ENCODE results near the gene SEMA4B. TPM values are rescaled to one million over a fixed set of nuclear protein-coding genes. Genes with fewer than 3 reads are reported as not detected.

The SEMA4B gene
- 10 to 100 TPM; 18.7 to 44.9 (median 41.9) TPM for total RNA-seq

DNA sequence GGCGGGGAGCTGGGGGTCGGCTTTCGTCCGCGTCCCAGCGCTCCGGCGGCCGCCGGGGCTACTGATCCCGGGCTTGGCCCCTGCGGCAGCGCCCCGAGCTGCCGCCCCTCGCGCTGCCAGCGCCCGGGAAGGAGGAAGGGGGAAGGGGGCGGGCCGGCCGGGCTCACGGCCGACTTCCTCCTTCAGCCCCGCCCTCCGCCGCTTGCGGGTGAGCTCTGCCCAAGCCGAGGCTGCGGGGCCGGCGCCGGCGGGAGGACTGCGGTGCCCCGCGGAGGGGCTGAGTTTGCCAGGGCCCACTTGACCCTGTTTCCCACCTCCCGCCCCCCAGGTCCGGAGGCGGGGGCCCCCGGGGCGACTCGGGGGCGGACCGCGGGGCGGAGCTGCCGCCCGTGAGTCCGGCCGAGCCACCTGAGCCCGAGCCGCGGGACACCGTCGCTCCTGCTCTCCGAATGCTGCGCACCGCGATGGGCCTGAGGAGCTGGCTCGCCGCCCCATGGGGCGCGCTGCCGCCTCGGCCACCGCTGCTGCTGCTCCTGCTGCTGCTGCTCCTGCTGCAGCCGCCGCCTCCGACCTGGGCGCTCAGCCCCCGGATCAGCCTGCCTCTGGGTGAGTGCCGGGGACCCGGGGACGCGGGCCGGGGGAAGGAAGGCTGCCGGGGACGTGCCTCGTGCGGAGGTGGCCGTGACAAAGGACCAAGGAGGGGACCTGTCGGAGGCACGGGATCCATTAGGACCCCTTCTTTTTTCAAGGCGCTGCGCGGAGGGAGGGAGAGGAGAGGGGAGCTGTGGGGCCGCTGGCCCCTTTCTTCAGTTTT is at the start of gene SEMA4B:
TSS of gene SEMA4B (plus strand) at position 201 of the 814 bp plus-strand sequence. CDS start at position 450, 249 bp downstream.
- Histone ChIP-seq H3K36me3 (peaks cover 0 to 12% of the 10 kb centered on the region in 2 donors), H3K4me3 (peak within 1 kb of the TSS; percentile 84 to 92), H3K4me1 (peaks cover 0 to 82% (median 16%) of the 10 kb centered on the region in 3 donors), H3K9me3 (no peaks in the 10 kb centered on the region), H3K27me3 (no peaks in the 10 kb centered on the region), H3K27ac (peak within 1 kb of the TSS; percentile 49 to 92 (median 86))
- peak; percentile 82 for ATAC-seq
- TF ChIP-seq POLR2AphosphoS5 (IDR thresholded peaks at IDR 0.05) (no peak), CTCF (IDR thresholded peaks at IDR 0.05) (peak in 1 of 4 experiments; percentile 29), POLR2A (IDR thresholded peaks at IDR 0.05) (peak; percentile 46 to 50), EP300 (IDR thresholded peaks at IDR 0.05) (no peak)
- WGBS, 2 donors (ENCODE audit: low coverage in 1 of 2), result no CpG with 5 or more reads among the region's 88 CpGs

DNA sequence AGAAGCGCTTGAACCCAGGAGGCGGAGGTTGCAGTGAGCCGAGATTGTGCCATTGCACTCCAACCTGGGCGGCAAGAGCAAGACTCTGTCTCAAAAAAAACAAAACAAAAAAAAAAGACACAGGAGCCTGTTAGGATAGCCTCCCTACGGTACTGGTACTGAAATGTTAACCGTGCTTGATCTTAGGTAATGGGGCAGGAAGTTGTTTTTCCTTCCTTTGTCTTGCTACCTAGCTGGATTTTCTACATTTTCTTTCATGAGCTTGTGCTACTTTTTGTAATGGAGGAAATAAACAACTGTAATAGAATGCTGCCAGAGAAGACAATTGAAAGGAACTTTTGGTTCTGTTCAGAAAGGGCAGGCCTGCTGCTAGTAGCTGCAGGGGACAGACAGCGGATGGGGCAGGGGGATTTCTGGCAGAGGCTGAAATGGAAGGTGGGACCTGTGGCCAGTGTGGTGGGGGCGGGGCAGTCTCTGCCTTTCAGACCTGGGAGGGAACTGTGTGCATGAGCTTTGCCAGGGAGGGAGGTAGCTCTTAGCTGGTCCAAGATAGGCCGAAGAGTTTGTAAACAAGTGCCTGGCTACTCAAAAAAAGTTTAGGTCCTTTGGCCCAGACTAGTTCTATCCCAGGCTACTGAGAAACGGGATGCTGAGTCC is 49.0 kb upstream of the SEMA4B start:
- peak overlapping the region in 3 of 4 donors; percentile 11 to 71 (median 48) for H3K27ac ChIP-seq
- H3K9me3 ChIP-seq, result no peaks in the 10 kb centered on the region
- TF ChIP-seq POLR2AphosphoS5 (IDR thresholded peaks at IDR 0.05) (no peak), CTCF (IDR thresholded peaks at IDR 0.05) (no peak), POLR2A (IDR thresholded peaks at IDR 0.05) (no peak), EP300 (IDR thresholded peaks at IDR 0.05) (no peak)
- peaks cover 0 to 57% (median 5%) of the 10 kb centered on the region in 3 donors for H3K4me1 ChIP-seq
- no peak overlapping the region for H3K4me3 ChIP-seq
- no peaks in the 10 kb centered on the region for H3K36me3 ChIP-seq
- no peaks in the 10 kb centered on the region for H3K27me3 ChIP-seq
- no peak for ATAC-seq
- WGBS, 2 donors (ENCODE audit: low coverage in 1 of 2), result 59 to 62% methylated on average over 3 to 6 of the region's 10 CpGs

GRCh38 chr15:90153658-90154057 is 47.5 kb upstream of the SEMA4B start:
- Histone ChIP-seq H3K4me3 (no peak overlapping the region), H3K36me3 (no peaks in the 10 kb centered on the region), H3K27ac (peak overlapping the region in 2 of 4 donors; percentile 27 to 71), H3K4me1 (peaks cover 0 to 65% (median 12%) of the 10 kb centered on the region in 3 donors), H3K9me3 (no peaks in the 10 kb centered on the region), H3K27me3 (no peaks in the 10 kb centered on the region)
- TF ChIP-seq POLR2AphosphoS5 (IDR thresholded peaks at IDR 0.05), result no peak
- TF ChIP-seq EP300 (IDR thresholded peaks at IDR 0.05), result no peak
- TF ChIP-seq CTCF (IDR thresholded peaks at IDR 0.05), result no peak
- TF ChIP-seq POLR2A (IDR thresholded peaks at IDR 0.05), result no peak
- no peak for ATAC-seq
- WGBS, 2 donors (ENCODE audit: low coverage in 1 of 2), result 69 to 96% methylated on average over 4 of the region's 6 CpGs

GRCh38 chr15:90154246-90154645 is 46.9 kb upstream of the SEMA4B start:
- H3K36me3 ChIP-seq, result no peaks in the 10 kb centered on the region
- WGBS, 2 donors (ENCODE audit: low coverage in 1 of 2), result 76 to 83% methylated on average over 3 to 4 of the region's 5 CpGs
- ATAC-seq, result no peak
- no peaks in the 10 kb centered on the region for H3K27me3 ChIP-seq
- TF ChIP-seq EP300 (IDR thresholded peaks at IDR 0.05) (no peak), POLR2A (IDR thresholded peaks at IDR 0.05) (no peak), POLR2AphosphoS5 (IDR thresholded peaks at IDR 0.05) (no peak), CTCF (IDR thresholded peaks at IDR 0.05) (no peak)
- H3K27ac ChIP-seq, result peak overlapping the region in 3 of 4 donors; percentile 69 to 74 (median 71)
- no peak overlapping the region for H3K4me3 ChIP-seq
- H3K4me1 ChIP-seq, result peaks cover 0 to 67% (median 12%) of the 10 kb centered on the region in 3 donors
- H3K9me3 ChIP-seq, result no peaks in the 10 kb centered on the region
